ENCODE data around the gene SMARCD1.

- TF ChIP-seq POLR2AphosphoS5 (IDR thresholded peaks at IDR 0.05; ENCODE audit: low read depth) (no peak), CTCF (conservative IDR thresholded peaks at IDR 0.05; ENCODE audit: low read depth in 2 of 2) (no peak), EZH2 (IDR thresholded peaks at IDR 0.05; ENCODE audit: low read depth, unreplicated experiment) (no peak), EZH2phosphoT487 (IDR thresholded peaks at IDR 0.05; ENCODE audit: unreplicated experiment) (no peak), JUNB (IDR thresholded peaks at IDR 0.05; ENCODE audit: unreplicated experiment) (no peak), ZNF114 (CRISPR knock-in tag; IDR thresholded peaks at IDR 0.05) (no peak), REST (IDR thresholded peaks at IDR 0.05; ENCODE audit: unreplicated experiment) (no peak), NANOG (IDR thresholded peaks at IDR 0.05; ENCODE audit: borderline replicate concordance) (no peak), CREB1 (CRISPR knock-in tag; IDR thresholded peaks at IDR 0.05; ENCODE audit: low read depth) (no peak)
Measured at GRCh38 chr12:50149311-50149710, 64.2 kb downstream of the SMARCD1 start.
